Thyroid gland (tissue), 4 donors: Measurements from ENCODE around the gene DKK3.

Experiments used
- CTCF ChIP-seq, 6 experiments: fragments of 200-600 bp in 3 of 6; fragments of 450-650 bp in 3 of 6; sonication (generic) in 3 of 6; IDR thresholded peaks; one replicate each; pipeline ENCODE4 v1.5.1; 2016 to 2019; ENCODE audit warnings: antibody characterized with exemption in 6 of 6, mild to moderate bottlenecking in 2 of 6, inconsistent platforms in 1 of 6, moderate library complexity in 1 of 6
- POLR2A ChIP-seq, 2 donors: fragments of 450-650 bp; IDR thresholded peaks; one replicate each; pipeline ENCODE4 v1.6.1; 2017; ENCODE audit warnings: antibody characterized with exemption in 2 of 2, mild to moderate bottlenecking in 2 of 2, moderate library complexity in 1 of 2

GRCh38 chr11:11984563-11984962 lies 23.9 kb downstream of the DKK3 start:
- TF ChIP-seq CTCF (IDR thresholded peaks at IDR 0.05) (no peak), POLR2A (IDR thresholded peaks at IDR 0.05) (no peak)
